Activated T-cell treated with anti-CD3 and anti-CD28 coated beads for 1 hour (primary cell): ENCODE data around the gene C1orf74.

Source experiments
- DNase-seq: peaks from one replicate; pipeline ENCODE4 v3.0.0-alpha.2; 2020; ENCODE audit warnings: low read depth

C1orf74 gene

DNA sequence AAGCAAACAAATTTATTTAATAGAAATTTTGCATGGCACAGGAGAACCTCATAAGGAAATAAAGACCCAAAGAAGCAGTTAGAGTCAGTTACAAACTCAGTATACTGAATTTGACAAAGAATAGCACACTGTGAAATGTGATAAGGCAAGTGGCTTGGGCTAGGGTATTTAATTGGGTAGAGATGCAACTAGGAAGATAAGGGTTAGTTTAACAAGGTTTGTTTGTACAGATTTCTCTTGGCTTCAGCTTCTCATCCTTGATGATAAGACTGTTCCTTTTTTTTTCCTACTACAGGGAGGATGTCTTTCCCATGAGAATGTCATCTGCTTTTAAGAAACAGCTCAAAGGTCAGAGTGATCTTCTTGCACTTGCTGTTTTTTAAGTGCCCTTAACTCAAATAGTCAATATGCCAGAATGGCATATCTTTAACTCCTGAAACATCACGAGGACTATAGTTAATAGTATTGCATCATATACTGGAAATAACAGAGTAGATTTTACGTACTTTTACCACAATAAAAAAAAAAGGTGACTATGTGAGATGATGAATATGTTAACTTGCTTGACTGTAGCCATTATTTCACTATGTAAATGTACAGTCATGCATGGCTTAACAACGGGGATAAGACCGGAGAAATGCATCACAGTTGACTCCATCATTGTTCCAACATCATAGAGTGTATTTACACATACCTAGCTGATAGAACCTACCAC lies 37.8 kb downstream of the C1orf74 start:
- DNase-seq: no peak

DNA sequence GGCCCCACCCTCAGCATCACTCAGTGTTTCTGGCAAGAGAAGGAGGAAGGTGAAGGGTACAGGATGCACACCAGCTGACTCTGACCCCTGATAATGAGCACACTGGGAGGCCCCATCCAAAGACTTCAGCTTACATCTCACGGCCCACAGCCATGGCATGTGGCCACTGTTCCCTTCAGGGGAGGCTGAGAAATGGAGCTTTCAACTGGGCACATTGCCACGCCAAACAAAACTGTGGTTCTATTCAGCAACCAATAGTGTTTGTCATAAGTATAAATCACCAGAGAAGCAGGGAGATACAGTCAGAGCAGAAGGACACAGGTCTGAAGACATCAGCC lies 41.2 kb downstream of the C1orf74 start:
- DNase-seq: no peak

DNA sequence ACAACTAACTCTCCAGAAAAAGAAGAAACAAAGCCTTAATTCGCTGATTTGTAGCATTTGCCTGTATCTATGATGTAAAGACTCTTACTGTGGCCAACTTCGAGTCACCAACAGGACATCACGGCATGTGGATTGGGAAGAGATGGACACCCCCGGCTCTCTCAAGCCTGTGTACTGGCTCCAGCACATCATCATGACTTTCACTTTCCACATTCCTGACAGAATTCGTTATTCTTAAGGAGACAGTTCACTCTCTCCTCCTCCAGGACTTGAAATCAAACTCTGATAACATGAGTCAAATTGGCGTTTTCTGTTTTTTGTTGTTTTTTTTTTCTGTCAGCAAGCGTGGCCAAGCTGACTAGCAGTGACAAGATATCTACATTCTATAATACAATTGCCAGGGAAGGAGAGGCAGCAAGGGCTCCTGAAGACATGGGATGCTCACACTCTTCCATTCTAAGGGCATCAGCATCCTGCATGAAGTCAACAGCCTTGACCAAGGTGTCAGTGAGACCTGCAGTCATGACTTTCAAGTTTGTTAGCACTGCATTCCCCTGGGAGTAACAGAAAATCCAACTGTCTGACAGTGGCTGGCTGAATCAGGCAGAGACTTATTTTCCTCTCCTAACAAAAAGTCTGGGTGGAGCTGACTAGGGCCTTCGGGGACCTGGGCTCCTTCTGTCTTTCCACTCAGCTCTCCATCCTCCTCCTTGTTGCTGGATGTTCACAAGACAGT lies 41.8 kb downstream of the C1orf74 start:
- DNase-seq: no peak

DNA sequence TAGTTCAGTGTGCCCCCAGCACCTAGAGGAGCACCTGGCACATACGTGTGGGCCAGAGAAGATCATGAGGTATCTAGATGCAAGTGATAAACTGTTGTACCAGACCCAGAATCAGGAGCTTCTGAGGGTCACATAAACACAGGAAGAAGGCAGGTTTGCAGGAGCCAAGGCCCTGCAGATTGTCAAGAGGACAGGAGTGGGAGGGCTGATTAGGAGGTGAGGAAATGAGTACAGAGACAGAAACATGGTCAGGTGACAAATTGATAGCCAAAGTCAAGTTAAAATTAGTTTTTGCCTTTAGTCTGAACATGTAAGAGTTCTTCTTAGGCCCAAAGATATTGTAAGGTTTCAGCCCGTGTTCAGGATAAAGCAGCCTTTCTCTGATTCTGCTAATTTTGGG lies 42.5 kb downstream of the C1orf74 start:
- DNase-seq: no peak

DNA sequence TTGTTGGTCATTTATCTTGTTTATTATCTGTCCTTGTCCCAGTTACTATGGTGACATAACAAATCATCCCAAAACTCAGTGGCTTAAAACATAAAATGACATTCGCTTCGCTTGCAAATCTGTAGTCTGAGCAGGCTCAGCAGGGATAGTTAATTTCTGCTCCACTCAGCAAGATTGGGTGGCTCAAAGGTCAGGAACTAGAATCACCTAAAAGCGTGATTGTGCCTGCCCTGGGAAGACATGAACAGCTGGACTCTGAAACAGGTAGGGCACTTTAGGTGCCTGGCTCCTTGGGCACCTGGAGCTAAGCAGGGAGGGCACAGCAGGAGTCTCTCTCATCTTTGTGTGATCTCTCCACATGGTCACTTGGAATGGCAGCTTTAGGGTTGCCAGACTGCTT lies 43.2 kb downstream of the C1orf74 start:
- no peak for DNase-seq

DNA sequence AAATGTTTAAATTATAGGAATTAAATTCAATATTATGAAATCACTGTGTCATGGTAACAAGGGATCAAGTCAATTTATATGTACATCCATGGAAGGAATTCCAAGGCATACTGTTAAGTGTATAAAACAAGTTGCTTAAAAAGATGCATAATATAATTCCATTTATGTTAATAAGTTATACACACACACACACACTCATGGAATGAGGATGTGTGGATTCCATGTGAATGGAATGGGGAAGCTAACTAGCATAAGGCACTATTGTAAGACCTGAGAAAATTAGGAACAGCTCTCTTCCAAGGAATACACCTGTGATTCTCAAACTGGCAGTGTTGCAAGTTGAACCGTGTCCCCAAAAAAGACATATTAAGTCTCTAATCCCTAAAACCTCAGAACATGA lies 46.1 kb downstream of the C1orf74 start:
- DNase-seq: no peak

DNA sequence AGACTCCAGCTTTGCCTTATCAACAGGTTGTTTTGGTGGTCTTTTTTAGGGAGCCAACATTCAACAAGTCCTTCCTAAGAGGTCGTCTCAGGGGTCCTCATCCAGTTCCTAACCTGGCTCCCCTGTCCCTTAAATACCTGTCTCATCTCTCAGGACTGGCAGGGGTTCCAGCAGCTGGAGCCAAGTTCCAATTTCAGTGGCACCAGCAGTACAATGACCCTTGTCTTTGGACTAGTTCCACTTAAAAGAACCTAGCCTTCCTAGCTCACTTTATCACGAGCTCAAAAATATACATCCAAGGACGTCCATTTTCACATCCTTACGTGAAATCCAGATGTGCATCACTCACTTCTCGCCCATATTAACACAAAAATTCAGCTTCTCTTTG lies 47.2 kb downstream of the C1orf74 start:
- no peak for DNase-seq

DNA sequence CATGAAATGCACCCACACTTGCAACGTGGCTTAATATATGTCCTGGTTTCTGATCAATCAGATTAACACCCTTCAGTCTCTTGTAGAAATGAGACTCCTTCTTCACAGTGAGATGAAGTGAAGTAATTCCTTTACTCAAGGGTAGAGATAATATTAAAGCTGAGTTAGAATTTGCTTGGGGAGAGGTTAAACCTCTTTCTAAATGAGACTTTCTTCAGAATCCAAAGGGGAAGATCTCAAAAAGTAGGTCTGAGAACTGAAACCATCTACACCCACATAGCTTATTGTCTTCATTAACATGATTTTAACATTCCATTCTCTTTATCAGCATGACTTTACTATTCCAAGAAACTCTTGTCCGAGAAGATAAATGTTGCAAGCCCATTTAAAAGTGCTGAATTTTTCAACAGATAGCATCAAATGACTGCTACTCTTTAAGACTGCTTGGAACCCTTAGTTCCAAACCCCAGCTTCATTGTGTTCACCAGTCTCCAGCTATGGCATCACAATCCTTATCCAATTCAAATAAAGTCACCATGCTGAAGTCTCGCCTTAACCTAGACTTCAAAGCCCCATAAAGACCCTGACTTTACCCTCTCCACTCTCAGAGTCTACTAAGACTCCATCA lies 47.8 kb downstream of the C1orf74 start:
- DNase-seq: no peak

DNA sequence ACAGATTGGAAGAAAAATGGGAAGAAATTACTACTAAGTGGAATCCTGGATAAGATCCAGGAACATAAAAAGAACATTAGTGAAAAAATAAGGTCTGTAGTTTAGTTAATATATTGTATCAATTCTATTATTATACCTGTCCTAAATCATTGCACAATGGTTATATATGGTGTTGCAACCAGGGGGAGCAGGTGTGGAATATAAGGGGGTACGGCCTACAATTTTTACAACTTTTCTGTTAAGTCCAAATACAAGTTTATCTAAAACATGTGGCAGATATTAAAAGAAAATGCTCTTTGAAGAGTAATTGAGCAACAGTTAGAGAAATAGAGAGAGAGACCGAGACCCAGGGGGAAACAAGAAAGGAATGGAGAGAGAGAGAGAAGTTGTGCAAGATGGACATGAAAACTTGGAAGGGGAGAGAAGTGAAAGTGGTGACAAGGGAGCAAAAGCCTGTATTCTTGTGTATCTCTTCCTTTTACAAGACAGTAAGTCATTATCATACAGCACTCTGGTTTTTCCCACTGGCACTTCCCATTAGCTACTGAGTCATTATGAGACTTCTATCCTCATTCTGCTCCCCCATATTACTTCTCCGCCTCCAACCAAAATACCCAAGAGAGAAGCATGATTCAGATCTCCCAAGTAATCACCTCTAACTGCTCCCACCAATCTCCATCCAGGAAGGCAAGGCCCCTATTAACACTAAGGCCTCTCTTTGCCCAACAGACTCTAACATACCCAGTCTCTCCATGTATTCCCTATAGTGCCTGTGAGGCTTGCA lies 50.8 kb downstream of the C1orf74 start:
- DNase-seq: no peak

DNA sequence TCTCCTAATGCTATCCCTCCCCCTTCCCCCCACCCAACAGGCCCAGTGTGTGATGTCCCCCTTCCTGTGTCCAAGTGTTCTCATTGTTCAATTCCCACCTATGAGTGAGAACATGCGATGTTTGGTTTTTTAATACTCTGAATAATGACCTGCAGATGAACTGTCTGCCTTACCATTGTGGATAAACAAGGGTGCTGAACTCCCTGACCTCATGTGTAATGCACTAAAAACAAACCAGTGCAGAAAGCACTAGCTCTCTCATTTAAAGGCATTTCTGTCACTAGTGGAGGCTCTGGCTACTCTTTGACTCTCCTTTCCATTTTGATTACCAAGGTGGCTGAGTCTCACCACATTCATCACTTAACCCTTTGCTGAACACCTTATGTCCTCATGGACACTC lies 51.6 kb downstream of the C1orf74 start:
- DNase-seq: no peak

DNA sequence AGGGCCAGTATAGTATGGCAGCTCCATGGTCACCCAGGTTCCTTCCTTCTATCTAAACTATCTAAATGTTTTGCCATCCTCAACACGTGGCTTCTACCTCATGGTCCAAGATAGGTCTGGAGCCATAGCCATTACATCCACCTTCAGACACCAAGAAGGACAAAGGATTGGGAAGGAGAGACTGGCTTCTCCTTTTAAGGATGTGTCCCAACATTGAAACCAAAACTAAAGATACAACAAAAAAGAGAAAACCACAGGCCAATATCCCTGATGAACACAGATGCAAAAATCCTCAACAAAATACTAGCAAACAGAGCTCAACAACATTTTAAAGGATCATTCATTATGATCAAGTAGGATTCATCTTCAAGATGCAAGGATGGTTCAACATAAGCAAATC lies 54.9 kb downstream of the C1orf74 start:
- DNase-seq: no peak
